HG02678 (cell line): ENCODE measurements around the gene LAPTM5.
"Not testable (repeated sequence)": the region's sequence is repeated elsewhere in the genome, so short reads cannot be mapped to it uniquely, and the experiment has no call there.

ENCODE experiments used
- ATAC-seq: cut with Tn5 transposase; IDR thresholded peaks from one replicate; pipeline ENCODE4 v1.9.1; 2021; ENCODE audit warnings: mild to moderate bottlenecking, moderate library complexity; ENCODE audit not compliant: unreplicated experiment

Gene LAPTM5

GRCh38 chr1:30773722-30774358 is 16.3 kb upstream of the LAPTM5 start:
- ATAC-seq: no peak

GRCh38 chr1:30771005-30771404 is 13.4 kb upstream of the LAPTM5 start:
- ATAC-seq: no peak

- no peak for ATAC-seq
These were observed 12.6 kb upstream of the LAPTM5 start for GRCh38 chr1:30770150-30770549.

GRCh38 chr1:30768830-30769718 is 11.5 kb upstream of the LAPTM5 start:
- ATAC-seq: no peak

- no peak for ATAC-seq
These were observed 10.7 kb upstream of the LAPTM5 start for GRCh38 chr1:30768159-30768829.

GRCh38 chr1:30766948-30767347 is 9.4 kb upstream of the LAPTM5 start:
- ATAC-seq: not testable (repeated sequence)

GRCh38 chr1:30765556-30766434 is 8.2 kb upstream of the LAPTM5 start:
- ATAC-seq: no peak

GRCh38 chr1:30764939-30765555 is 7.5 kb upstream of the LAPTM5 start:
- ATAC-seq: peak; percentile 48

- ATAC-seq: no peak
These were observed 6.8 kb upstream of the LAPTM5 start for GRCh38 chr1:30764396-30764795.

- ATAC-seq: no peak
These were observed 6.2 kb upstream of the LAPTM5 start for GRCh38 chr1:30763651-30764248.

GRCh38 chr1:30762930-30763650 is 5.5 kb upstream of the LAPTM5 start:
- no peak for ATAC-seq

GRCh38 chr1:30762152-30762929 is 4.8 kb upstream of the LAPTM5 start:
- ATAC-seq: no peak

GRCh38 chr1:30761381-30762151 is 4.0 kb upstream of the LAPTM5 start:
- ATAC-seq: no peak

GRCh38 chr1:30760596-30761324 is 3.2 kb upstream of the LAPTM5 start:
- no peak for ATAC-seq

GRCh38 chr1:30759718-30760281 is 2.2 kb upstream of the LAPTM5 start:
- ATAC-seq: no peak

- ATAC-seq: no peak
These were observed 1.3 kb upstream of the LAPTM5 start for GRCh38 chr1:30758785-30759380.
